Pons (tissue), 1 donor: Measurements from ENCODE around the gene ST6GALNAC4.

ENCODE experiments used
- DNase-seq: peaks from one replicate; pipeline ENCODE4 v3.0.0-alpha.2; 2016; ENCODE audit warnings: low spot score

ST6GALNAC4 gene

DNA sequence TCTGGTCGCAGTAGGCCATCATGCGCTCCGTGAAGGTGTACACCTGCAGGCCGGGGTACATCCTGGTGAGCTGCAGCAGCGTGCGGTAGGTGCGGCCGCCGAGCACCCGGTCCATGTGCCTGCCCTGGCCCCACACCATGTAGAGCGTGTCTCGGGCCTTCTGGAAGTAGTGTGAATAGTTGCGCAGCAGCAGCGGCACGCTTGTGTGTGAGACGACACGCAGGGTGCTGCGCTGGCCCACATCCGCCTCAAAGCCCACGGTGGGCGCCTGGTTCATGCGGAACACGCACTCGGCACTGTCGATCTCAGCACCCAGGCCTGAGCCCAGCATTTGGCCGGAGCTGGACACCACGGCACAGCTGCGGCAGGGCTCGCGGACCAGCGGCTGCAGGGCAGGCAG lies 4.5 kb downstream of the ST6GALNAC4 start:
- DNase-seq, result no peak

- no peak for DNase-seq
Measured at GRCh38 chr9:127910613-127911205, 6.1 kb downstream of the ST6GALNAC4 start.

DNA sequence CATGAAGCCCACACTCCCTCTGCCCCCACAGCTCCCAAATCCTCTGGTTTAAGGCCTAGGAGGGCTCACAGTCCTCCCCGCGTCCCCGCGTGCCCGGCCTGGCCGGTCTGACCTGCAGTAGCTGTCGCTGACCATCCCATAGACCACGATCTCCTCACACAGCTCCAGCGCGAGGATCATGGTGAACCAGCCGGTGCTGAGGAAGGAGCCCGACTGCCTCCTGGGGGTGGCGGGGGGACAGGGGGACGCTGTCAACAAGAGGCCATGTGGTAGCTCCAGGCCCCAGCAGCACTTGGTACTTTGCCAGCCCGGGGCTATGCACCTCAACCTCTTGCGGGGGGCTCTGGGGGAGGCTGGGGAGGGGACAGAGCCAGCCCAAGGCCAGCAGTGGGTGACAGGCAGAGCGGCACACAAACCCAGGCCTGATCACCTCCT lies 7.0 kb downstream of the ST6GALNAC4 start:
- DNase-seq, result no peak

- no peak for DNase-seq
Measured at GRCh38 chr9:127908660-127908926, 8.2 kb downstream of the ST6GALNAC4 start.

- DNase-seq, result no peak
Measured at GRCh38 chr9:127907867-127908659, 8.8 kb downstream of the ST6GALNAC4 start.

DNA sequence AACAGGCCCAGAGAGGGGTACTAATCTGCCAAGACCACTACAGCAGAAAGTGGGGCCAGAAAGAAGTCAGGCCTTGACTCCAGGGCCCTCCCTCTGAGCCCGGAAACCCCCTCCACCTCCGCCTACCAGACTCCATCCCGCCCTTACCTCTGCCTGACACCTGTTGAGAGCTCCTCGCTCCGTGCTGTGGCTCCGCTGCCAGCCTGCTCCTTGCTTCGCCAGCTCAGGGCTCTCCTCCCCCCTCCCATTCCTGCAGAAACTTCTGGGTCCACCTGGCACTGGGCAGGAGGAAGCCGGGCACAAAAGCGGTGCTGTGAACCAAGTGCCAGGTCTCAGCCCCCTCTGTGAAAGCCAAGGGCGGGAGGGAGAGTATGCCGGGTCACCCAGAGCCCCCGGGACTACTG lies 11.1 kb downstream of the ST6GALNAC4 start:
- no peak for DNase-seq

DNA sequence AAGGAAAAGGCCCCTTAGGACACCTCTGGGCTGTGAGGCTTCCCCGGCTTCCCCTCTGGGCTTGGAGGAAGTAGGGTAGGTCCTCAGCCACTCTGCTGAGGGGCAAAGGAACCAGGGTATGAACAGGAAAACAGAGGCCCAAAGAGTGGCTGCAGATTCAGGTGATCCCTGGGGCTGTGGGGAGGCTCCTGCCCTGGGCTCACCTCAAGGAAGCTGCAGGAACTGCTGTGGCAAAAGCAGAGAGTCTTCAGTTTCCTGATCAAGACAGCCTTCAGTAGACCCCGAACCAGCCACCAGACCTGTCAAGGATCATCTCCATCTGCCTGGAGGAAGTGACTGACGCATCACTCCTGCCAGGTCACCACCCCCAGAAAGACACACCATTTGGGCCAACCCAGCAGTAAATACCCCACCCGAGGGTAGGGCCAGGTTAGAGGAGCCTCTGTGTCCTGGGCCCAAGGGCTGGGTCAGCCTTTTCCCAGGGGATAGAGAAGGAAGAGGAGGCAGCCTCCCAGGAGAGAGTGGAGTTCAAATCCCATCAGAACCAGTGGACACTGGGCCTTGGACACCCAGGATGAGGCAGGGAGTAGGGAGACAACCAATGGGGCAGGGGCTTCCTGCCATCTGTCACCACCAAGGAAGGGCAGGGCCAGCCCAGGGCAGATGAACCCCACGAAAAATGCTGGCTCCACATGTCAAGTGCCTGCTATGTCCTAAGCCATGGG lies 11.7 kb downstream of the ST6GALNAC4 start:
- DNase-seq, result no peak

GRCh38 chr9:127904561-127905003 lies 12.3 kb downstream of the ST6GALNAC4 start:
- DNase-seq, result no peak

DNA sequence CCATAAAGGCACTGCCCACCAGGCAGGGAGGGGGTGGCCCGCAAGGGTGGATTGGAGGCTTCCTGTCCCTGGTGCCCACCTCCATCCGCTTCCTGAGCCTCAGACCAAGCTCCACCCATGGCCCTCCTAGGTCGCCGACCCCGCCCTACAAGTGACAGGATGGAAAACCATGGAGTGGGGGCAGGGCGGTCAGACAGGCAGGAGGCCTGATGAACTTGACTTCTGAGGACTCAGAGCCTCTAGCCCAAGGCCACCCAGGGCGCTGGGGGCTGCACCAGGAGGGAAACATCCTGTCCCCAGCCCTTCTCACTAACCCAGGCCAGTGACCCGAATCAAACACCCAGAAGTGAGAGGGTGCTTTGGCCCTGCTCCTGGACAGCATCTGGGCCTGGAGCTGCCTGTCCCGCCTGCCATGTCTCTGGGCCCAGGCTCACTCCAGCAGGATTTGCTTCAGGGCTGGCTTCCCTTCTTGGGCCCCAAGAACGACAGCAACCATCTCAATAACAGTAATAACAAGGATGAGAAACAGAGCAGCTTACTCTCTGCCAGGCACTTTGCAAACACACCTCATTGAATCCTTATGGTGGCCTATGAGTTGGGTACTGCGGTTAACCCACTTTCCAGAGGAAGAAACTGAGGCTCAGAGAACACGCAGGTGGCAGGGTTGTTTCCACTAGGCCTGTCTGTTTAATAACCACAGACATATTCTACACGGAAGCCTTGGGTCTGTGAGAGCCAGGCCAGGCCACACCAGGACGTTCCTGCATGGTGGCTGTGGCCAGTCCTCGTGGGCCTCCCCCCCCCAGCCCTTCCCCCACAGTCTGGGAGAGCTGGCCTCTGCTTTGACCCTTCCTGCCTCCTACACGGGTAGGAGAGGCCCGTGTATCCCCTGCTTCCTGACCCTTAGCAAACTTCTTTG lies 13.0 kb downstream of the ST6GALNAC4 start:
- DNase-seq, result no peak

DNA sequence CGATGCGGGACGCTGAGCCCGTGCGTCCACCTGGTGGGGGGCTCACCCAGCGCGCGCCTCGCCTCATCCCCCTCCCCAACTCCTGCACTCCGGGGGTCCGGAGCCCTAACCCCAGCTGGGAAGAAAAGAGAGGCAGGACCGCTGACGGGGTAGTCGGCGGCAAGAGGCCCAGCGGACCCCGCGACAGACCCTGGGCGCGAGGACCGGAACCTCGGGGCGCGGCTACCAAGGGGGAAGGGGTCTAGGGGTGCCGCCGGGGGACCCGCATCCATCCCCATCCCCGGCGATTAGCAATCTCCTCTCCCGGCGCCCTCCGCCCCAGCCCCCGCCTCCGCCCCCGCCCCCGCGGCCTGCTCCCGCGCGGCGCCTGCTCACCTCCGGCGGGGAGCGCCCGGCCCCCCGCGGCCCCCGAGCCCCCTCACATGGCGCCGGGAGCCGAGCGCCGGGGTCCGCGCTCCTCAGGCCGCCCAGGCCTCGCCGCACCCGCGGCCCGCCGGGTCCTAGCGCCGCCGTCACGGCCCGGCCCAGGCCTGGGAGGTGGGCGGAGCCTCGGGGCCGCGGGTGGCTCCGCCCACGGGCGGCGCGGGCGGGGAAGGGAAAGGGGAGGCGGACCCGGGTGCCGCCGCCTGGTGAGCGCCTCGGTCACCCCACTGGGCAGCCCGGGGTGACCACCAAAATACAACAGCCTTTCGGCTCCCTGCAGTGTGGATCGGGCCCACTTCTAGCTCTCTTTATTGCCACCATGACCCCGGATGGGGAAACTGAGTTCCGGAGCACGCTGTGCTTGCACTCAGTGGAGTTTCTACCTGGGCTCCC lies 17.5 kb downstream of the ST6GALNAC4 start, which contains the start of gene ST6GALNAC6:
Gene ST6GALNAC6 (minus strand): TSS at position 476 of the 816 bp plus-strand sequence. CDS start 1,622 bp downstream, outside the sequence.
- DNase-seq, result peak; percentile 74

GRCh38 chr9:127898433-127899127 lies 18.3 kb downstream of the ST6GALNAC4 start:
- DNase-seq, result no peak

DNA sequence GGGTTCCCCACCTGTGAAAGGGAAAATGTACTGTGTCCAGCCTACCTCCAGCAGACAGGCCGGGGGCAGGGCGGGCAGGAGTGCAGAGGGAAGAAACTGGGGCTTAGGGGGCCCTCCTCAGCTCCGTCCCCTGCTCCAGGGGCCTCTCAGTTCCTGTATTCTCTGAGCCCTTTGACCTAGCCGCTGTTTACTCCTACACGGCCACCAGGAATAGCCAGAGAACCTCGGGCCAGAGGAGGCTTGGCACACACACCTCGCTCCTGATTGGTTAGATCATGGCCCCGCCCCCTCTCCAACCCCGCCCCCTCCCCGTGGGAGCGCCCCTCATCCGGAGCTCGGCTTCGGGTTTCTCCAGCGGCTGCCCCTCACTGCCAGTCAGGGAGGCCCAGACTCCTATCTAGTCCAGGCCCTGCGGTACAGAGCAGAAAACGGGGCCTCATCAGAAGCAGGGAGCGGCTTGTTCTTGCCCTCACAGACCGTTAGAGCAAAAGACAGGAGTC lies 19.6 kb downstream of the ST6GALNAC4 start:
- DNase-seq, result peak; percentile 70

GRCh38 chr9:127896395-127897192 lies 20.2 kb downstream of the ST6GALNAC4 start:
- no peak for DNase-seq

DNA sequence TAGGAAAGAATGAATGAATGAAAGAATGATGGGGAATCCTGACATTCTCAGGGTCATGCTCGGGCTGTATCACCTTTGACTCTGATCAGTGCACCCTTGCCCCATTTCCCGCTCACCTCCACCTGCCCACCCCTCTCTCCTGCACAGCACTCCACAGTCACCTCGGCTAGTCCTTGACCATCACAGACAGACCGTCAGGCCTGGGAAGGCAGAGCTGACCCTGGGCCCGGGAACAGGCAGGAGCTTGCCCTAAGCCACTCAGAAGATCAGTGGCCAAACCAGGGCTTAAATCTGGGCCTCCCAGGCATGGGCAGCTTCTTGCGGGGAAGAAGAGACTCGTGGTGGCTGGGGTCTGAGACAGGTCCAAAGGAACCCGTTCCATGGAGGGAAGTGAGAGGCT lies 21.0 kb downstream of the ST6GALNAC4 start:
- DNase-seq, result no peak

DNA sequence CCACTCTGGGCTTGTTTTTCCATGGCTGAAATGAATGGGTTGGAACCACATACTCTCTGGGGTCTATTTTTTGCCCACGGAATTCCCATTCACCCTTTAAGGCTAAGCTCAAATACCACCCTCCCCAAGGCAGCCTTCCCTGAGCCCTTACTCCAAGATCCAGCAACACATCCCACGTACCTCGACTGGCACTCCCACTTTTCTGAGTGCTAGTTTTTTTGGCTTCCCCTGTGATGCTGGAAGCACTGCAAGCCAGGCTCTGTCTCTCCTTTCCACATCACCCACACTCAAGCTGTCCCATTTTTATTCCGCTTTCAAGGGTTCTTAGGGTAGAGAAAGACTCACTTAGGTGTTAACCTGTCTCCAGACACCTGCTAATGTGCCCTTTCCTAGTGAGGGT lies 23.4 kb downstream of the ST6GALNAC4 start:
- DNase-seq, result no peak

DNA sequence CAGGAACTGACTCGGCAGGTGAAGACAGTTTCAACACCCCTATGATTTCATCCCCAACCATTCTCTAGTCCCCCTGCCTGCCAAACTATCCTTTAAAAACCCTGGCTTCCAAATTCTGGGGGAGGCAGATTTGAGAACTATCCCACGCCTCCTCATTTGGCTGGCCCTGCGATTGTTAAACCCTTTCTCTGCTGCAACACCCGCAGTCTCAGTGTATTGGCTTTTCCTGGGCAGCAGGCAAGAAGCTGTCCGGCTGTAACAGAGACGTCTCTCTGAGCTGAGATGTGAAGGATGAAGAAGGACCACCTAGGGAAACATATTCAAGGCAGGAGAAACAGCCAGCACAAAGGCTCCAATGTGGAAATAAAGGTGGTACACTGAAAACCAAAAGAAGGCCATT lies 24.0 kb downstream of the ST6GALNAC4 start:
- DNase-seq, result no peak

- no peak for DNase-seq
Measured at GRCh38 chr9:127890053-127890452, 26.8 kb downstream of the ST6GALNAC4 start.

DNA sequence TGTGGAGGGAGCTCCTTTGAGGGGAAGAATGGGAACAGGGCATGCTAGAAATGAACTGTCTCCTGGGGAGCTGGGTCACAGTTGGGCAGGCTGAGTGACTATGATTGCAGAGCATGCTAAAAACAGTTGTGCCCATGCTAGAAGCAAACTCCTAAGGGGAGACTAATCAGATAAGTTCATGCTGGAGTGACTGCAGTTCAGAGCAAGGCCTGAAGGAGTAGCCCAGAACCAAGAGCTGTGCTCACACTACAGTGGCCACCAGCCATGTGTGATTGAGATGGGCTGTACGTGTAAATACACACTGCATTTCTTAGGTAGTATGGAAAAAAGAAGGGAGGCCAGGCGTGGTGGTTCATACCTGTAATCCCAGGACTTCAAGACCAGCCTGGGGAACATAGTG lies 29.0 kb downstream of the ST6GALNAC4 start:
- DNase-seq, result no peak

- DNase-seq, result no peak
Measured at GRCh38 chr9:127886401-127886972, 30.4 kb downstream of the ST6GALNAC4 start.
